ENCODE measurements around the gene SHROOM3.

DNA sequence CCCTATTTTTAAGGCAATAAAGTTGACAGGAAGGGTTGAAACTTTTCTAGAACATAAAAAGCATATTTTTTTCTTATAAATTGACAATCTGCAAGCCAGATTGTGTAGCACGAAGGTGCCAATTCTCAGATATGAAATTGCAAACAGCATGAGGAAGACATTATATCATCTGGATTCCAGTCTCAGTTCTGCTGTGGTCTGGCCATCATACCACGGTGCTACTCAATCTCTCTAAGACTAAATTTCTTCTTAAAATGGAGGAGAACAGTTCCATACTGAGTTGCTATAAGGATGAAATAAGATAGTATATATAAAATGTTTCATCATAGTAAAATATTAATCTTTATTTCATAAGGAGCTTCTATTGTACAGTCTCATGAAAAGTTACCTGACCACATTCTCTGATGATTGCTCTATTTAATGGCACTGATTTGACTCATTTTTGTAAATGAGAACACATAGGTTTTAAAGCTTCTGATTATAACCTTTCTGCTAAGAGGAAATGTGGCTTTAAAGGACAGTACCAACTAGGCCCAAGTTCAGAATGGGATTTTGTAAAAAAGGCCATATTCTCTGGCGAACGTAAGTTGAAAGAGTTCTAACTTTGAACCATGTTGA lies 127.9 kb downstream of the SHROOM3 start:
- TF ChIP-seq BACH2 (CRISPR knock-in tag; IDR thresholded peaks at IDR 0.05; ENCODE audit: borderline replicate concordance) (no peak), ZFP3 (CRISPR knock-in tag; IDR thresholded peaks at IDR 0.05) (no peak), ISL1 (CRISPR knock-in tag; IDR thresholded peaks at IDR 0.05) (no peak), TCF4 (CRISPR knock-in tag; IDR thresholded peaks at IDR 0.05; ENCODE audit: borderline replicate concordance) (no peak), CSDC2 (CRISPR knock-in tag; IDR thresholded peaks at IDR 0.05) (no peak), RARB (CRISPR knock-in tag; IDR thresholded peaks at IDR 0.05) (no peak), TOX (CRISPR knock-in tag; IDR thresholded peaks at IDR 0.05; ENCODE audit: borderline replicate concordance) (no peak), ZNF8 (CRISPR knock-in tag; IDR thresholded peaks at IDR 0.05) (no peak), GLIS3 (CRISPR knock-in tag; IDR thresholded peaks at IDR 0.05) (no peak), ARNTL (CRISPR knock-in tag; IDR thresholded peaks at IDR 0.05; ENCODE audit: borderline replicate concordance, low read depth) (no peak), ZNF70 (CRISPR knock-in tag; IDR thresholded peaks at IDR 0.05) (no peak)
- TF ChIP-seq, protein P1, sequence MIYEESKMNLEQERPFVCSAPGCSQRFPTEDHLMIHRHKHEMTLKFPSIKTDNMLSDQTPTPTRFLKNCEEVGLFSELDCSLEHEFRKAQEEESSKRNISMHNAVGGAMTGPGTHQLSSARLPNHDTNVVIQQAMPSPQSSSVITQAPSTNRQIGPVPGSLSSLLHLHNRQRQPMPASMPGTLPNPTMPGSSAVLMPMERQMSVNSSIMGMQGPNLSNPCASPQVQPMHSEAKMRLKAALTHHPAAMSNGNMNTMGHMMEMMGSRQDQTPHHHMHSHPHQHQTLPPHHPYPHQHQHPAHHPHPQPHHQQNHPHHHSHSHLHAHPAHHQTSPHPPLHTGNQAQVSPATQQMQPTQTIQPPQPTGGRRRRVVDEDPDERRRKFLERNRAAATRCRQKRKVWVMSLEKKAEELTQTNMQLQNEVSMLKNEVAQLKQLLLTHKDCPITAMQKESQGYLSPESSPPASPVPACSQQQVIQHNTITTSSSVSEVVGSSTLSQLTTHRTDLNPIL (CRISPR knock-in tag; IDR thresholded peaks at IDR 0.05; ENCODE audit: low read depth), result no peak
- TF ChIP-seq, protein P2, sequence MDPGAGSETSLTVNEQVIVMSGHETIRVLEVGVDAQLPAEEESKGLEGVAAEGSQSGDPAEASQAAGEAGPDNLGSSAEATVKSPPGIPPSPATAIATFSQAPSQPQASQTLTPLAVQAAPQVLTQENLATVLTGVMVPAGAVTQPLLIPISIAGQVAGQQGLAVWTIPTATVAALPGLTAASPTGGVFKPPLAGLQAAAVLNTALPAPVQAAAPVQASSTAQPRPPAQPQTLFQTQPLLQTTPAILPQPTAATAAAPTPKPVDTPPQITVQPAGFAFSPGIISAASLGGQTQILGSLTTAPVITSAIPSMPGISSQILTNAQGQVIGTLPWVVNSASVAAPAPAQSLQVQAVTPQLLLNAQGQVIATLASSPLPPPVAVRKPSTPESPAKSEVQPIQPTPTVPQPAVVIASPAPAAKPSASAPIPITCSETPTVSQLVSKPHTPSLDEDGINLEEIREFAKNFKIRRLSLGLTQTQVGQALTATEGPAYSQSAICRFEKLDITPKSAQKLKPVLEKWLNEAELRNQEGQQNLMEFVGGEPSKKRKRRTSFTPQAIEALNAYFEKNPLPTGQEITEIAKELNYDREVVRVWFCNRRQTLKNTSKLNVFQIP (CRISPR knock-in tag; IDR thresholded peaks at IDR 0.05; ENCODE audit: borderline replicate concordance, low read depth), result no peak
- TF ChIP-seq, protein P3, sequence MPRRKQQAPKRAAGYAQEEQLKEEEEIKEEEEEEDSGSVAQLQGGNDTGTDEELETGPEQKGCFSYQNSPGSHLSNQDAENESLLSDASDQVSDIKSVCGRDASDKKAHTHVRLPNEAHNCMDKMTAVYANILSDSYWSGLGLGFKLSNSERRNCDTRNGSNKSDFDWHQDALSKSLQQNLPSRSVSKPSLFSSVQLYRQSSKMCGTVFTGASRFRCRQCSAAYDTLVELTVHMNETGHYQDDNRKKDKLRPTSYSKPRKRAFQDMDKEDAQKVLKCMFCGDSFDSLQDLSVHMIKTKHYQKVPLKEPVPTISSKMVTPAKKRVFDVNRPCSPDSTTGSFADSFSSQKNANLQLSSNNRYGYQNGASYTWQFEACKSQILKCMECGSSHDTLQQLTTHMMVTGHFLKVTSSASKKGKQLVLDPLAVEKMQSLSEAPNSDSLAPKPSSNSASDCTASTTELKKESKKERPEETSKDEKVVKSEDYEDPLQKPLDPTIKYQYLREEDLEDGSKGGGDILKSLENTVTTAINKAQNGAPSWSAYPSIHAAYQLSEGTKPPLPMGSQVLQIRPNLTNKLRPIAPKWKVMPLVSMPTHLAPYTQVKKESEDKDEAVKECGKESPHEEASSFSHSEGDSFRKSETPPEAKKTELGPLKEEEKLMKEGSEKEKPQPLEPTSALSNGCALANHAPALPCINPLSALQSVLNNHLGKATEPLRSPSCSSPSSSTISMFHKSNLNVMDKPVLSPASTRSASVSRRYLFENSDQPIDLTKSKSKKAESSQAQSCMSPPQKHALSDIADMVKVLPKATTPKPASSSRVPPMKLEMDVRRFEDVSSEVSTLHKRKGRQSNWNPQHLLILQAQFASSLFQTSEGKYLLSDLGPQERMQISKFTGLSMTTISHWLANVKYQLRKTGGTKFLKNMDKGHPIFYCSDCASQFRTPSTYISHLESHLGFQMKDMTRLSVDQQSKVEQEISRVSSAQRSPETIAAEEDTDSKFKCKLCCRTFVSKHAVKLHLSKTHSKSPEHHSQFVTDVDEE (CRISPR knock-in tag; IDR thresholded peaks at IDR 0.05), result no peak
